HG02571 (cell line): ENCODE measurements around the gene ASTN2.

Experiments used
- ATAC-seq: cut with Tn5 transposase; IDR thresholded peaks from one replicate; pipeline ENCODE4 v1.9.1; 2021; ENCODE audit warnings: mild to moderate bottlenecking, moderate library complexity; ENCODE audit not compliant: unreplicated experiment

ASTN2 gene

DNA sequence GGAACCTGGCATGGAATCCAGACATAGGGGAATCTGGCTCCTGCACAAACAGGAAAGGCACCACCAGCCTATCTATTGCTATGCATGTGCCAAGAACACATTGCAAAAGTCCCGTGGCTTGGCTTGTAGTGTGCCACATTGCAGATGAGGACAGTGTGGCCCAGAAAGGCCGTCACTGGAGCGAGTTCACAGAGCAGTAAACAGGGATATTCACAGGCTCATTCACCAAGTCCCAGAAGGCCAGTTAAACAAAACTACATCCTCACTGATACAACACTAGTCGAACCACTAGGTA, 767.4 kb downstream of the ASTN2 start:
- no peak for ATAC-seq

GRCh38 chr9:116646661-116647514, 768.0 kb downstream of the ASTN2 start:
- ATAC-seq, result no peak

DNA sequence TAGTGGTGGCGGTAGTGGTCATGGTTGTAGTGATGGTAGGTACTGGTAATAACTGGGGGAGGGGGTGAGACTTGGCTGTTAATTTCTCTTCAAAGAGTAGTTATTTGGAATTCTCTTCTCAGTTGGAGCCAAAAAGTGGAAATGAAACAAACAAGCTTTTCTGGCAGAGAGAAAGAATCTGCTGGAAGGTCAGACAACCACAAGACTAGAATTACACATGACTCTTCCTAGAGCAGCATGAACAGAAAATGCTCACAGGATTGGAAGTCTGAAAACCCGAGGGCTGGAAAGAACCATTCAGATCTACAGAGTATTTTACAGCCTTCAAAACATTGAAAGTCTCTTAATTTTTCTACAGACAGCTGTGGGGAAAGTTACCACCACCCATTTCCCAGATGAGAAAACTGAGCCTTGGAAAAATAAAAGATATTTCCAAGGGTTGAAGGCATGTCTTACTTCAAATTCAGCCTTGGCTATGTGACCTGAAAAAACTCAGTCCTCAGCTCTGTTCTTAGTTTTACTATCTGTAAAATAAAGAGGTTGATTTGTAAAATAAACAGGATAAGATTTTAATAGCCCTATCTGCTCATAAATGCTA, 770.7 kb downstream of the ASTN2 start:
- no peak for ATAC-seq

- no peak for ATAC-seq
Measured at GRCh38 chr9:116643691-116644090, 771.2 kb downstream of the ASTN2 start.

- ATAC-seq, result no peak
Measured at GRCh38 chr9:116641292-116642059, 773.4 kb downstream of the ASTN2 start.

DNA sequence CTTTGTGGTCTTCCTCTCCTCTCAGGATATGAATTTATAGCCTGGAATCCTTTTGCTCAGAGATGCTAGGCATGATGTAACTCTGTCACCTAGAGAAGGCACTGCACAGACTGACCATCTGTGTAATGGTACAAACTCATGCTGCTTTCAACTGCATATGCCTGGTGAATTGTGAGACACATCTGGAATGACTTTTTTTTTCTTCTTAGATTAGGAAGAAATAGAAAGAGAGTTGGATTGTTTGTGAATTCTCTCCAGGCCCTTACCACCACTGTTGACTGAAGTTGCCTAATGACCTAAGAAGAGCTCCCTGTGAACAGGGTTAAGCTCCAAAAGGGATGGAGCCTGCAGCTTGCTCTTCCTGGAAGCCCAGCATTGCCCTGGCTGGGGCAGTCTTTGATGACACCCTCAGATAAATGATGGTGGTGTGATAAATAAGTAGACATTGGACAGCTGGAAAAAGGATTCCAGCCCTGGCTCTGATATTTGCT, 775.6 kb downstream of the ASTN2 start:
- ATAC-seq, result no peak

DNA sequence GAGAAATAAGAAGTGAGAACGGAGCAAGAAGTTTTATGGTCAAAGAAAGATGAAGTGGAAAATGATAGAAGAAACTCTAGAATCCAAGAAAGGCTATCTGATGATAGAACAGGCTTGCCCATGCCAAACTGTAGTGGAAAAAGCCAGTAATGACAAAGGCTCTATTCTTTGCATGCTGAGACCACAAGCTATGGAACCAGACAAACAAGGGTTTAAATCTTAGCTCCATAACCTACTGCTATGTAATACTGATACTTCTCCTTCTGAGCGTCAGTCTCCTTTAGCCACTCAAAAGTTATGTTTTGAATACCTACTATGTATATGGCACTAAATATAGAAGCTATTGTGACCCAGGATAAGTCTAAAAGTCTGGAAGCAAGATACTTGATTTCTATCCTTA, 778.9 kb downstream of the ASTN2 start:
- ATAC-seq, result no peak

DNA sequence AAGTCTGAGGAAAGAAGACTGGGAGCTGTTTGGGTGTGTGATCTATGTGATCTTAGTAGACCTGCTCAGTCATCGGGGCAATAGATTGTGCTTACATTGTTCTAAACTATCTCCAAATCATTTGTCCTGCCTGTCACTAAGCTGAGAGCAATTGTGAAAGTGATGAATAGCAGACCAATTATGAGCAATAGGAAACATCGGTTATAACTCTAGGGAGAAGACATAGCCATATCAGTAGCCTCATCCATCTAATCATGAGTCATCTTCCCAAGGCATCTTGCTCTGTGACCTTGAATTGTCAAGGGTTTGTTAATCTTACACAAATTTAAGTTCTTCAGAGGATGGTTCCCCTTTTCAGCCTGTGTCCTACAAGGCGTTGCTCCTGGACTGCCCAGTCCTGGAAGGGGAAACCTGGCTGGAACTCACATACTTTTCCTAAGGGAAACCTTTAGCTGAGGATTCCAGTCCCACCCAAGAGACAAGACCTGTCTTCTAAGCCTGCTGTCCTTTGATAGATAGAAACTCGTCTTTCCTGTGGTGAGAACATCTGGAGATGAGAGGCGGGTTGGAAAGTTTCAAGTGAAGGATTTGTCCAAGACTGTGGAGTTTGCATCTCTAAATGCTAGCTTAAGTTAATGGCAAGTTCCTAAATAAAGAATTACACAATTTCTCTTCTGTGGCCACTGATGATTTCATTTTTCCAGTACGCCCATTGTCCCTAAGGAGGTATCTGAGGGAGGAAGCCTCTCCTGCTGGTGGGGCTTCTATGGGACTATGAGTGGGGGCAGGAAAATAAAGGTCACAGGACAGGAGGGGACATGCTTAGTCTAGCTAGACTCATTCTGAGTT, 781.6 kb downstream of the ASTN2 start:
- ATAC-seq, result no peak

DNA sequence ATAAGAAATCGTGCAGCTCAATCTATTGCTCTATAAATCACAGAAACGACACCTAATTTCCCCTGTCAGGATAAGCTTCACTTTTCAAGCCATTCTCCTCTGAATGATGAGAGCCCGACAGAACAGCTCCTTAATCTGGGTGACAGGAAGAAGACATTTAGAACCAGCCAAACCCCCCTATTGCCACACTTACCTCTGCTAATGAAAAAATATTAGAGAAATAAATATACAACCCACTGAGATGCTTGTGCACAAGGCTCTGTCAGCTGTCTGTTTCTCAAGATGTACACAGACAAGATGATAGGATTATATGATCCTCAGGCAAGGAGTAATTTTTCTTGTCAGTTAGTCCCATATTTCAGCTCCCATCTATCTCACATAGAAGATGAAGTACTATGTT, 785.2 kb downstream of the ASTN2 start:
- no peak for ATAC-seq

DNA sequence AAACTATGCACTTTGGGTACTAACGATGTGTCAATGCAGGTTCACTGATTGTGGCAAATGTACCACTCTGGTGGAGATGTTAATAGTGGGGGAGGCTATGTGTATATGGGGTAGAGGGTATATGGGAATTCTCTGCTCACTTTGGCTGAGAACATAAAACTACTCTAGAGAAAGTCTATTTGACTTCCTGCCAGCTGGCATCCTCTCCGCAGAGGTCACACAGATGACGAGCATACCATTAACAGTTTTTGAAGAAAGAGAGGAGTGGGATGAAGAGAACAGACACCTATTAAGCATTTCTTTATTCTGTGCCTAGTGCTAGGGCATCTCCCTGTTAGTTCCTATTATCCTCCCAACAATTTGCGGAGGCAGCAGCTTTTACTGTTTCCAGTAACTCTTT, 786.1 kb downstream of the ASTN2 start:
- ATAC-seq, result no peak

- no peak for ATAC-seq
Measured at GRCh38 chr9:116627433-116627832, 787.4 kb downstream of the ASTN2 start.

DNA sequence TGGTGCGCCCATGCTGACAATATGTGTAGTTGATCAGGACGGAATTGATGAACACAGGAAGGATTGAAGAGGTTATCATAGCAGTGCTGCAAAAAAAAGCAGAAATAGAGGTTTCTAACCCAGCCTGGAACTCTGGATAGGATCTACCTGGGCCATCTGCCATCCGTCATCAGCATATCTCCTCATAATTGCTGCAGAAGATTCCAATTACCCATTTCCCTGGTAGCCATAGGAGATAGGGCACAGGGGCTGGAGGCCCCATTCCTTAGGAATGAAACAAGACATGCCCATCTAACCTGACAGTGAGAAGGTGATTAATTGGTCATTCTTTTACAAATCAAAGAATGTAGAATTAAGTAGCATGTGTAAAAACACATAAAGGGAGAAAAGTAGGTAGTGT, 788.1 kb downstream of the ASTN2 start:
- ATAC-seq, result no peak

GRCh38 chr9:116623715-116624114, 791.1 kb downstream of the ASTN2 start:
- no peak for ATAC-seq

- no peak for ATAC-seq
Measured at GRCh38 chr9:116617389-116617788, 797.5 kb downstream of the ASTN2 start.

DNA sequence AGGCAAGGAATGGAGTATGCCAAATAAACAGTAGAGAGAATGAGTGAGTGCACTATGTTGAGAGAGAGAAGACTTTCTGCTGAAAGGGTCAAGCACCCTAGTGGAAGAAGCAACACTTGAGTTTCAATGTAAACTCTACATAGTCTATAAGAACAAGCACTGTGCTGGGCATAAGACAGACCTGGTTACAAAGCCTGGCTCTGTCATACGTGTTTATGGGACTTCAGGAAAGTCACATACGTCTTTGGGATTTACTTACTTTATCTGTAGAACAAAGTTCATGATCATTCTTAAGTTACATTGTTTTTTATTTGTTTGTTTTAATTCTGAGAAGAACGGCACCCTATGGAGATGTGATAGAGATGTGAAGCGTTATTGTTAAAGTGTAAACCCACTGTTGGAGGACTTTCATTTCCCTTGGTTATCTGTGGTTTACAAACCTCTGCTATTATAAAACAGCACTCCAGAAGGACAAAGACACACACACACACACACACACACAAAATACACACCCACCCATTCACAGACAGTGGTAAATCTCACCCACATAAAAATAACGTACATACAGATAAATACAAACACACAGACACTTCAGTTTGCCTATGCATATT, 798.4 kb downstream of the ASTN2 start:
- ATAC-seq, result no peak

- ATAC-seq, result no peak
Measured at GRCh38 chr9:116608064-116608463, 806.8 kb downstream of the ASTN2 start.

- no peak for ATAC-seq
Measured at GRCh38 chr9:116605904-116606341, 808.9 kb downstream of the ASTN2 start.

DNA sequence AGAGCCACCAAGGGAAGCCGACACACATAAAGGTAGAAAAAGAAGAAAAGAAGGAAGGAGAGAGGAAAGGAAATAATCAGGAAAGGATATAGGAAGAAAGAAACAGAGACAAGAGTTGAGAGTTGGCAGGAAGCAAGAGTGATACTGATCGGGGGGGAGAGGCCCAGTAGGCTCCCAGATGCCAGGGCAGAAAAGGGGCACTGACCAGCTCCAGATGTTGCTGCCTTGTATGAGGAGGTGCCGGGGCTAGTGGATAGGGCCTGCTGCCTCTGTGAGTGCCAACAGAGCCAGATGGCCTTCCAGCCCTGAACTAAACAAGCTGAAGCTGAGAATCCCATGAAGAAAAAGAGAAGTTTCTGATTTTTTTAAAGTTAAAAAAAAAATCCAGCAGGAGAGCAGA, 809.8 kb downstream of the ASTN2 start:
- no peak for ATAC-seq

GRCh38 chr9:116604251-116604650, 810.6 kb downstream of the ASTN2 start:
- no peak for ATAC-seq

- ATAC-seq, result no peak
Measured at GRCh38 chr9:116599342-116599884, 815.4 kb downstream of the ASTN2 start.
